ENCODE results near the gene AMPD3.

Gene AMPD3

GRCh38 chr11:10504490-10504889 lies 49.4 kb downstream of the AMPD3 start:
- DNase-seq (ENCODE audit: low spot score) = no peak

DNA sequence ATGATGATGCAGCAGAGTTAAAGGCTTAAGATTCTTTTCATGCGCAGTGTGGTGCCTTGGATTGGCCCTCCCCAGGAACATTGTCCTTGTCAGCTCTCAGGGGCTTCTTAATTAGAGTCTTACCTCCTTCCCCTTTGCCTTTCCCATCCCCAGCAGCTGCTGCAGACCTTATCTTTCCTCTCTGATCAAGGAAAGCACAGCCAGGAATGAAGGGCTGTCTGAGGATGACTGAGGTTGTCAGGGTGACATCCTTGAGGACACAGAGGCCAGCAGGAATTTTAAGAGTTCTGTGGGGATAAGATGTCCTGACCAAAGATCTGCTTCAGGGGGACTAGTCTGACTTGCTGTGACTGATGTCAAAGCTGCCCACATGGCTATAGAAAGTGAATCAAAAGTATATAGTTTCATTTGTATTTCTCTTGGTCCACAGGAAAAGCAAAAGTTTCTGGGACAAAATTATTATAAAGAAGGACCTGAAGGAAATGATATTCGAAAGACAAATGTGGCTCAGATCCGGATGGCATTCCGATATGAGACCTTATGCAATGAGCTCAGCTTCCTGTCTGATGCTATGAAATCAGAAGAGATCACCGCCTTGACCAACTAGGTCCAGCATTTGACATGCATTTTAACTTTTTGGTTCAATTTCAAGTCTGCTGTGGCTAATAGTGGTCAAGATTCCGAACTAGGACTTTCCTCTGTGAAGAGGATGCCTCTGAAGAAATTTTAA lies 50.4 kb downstream of the AMPD3 start:
- no peak for DNase-seq (ENCODE audit: low spot score)

DNA sequence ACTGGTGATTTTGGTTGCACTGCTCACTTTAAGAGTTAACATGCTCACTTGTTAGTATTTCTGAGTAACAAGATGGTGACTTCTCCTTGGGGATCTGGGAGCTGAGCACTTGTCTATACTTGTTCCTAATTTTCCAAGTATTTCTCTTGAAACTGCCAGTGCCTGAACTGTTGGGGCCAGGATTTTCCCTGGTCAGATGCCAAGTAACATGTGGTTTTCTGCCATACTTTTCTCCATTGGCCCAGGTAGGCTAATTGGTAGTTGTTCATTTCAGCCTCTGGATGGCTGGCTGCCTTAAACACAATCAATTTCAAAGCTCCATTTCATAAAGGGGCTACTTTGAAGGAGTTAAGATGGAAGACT lies 50.9 kb downstream of the AMPD3 start:
- DNase-seq (ENCODE audit: low spot score) = no peak

GRCh38 chr11:10511181-10511621 lies 56.1 kb downstream of the AMPD3 start:
- DNase-seq (ENCODE audit: low spot score) = no peak

DNA sequence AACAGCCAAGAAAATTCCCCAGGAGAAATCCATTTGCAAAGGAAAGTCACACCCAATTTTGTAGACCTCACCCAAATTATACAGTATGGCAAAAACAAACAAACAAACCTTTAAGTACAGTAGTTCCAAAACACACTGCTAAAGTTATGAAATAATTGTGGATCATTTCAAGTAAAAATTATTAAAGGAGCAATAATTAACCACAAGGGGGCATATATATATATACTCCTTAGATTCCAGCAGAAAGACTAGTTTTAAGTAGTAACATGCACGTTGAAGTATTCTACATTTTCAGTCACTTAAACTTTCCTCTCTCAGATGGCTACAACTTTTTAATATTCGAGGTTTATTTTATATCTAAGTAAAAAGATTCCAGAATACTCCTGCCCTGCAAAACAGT lies 59.1 kb downstream of the AMPD3 start:
- DNase-seq (ENCODE audit: low spot score) = peak; percentile 23

DNA sequence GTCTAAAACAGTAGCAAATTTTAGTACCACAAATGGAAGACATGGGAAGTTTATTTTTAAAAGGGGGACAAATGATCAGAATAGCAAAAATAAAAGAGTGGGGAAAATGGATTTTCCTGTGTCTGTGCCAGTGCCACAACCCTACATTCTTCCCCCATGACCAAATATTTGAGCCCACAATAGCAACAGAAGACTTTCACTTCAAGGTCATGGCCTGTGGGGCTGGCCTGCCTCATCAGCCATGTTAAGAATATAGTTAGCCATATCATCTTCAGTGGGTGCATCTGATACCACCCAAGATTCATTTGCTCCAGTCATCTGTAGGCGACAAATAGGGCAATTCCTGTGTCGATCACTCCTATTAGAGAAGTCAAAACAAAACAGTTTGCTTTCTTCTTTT lies 59.6 kb downstream of the AMPD3 start:
- no peak for DNase-seq (ENCODE audit: low spot score)

DNA sequence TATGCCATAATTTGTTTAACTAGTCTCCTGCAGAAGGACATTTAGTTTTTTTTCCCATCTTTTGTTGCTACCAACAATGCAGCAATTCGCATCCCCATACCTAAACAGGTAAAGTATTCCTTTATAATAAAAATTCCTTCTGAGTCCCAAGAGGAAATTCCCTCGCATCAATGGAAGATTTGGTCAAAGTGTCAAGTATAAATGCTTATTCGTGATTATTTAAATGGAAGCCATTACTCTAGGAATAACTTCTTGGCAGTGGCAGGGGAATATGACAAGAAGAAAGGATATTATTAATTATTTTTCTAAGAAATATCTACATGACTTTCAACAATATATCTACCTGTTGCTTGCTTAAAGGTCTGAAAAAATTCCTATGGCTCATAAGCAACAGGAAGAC lies 60.4 kb downstream of the AMPD3 start:
- no peak for DNase-seq (ENCODE audit: low spot score)

- DNase-seq (ENCODE audit: low spot score) = no peak
Observed at GRCh38 chr11:10518123-10518522, 63.1 kb downstream of the AMPD3 start.

- no peak for DNase-seq (ENCODE audit: low spot score)
Observed at GRCh38 chr11:10518891-10519290, 63.8 kb downstream of the AMPD3 start.

- DNase-seq (ENCODE audit: low spot score) = no peak
Observed at GRCh38 chr11:10519630-10520029, 64.6 kb downstream of the AMPD3 start.

- DNase-seq (ENCODE audit: low spot score) = no peak
Observed at GRCh38 chr11:10520562-10520961, 65.5 kb downstream of the AMPD3 start.

GRCh38 chr11:10522276-10522675 lies 67.2 kb downstream of the AMPD3 start:
- no peak for DNase-seq (ENCODE audit: low spot score)

DNA sequence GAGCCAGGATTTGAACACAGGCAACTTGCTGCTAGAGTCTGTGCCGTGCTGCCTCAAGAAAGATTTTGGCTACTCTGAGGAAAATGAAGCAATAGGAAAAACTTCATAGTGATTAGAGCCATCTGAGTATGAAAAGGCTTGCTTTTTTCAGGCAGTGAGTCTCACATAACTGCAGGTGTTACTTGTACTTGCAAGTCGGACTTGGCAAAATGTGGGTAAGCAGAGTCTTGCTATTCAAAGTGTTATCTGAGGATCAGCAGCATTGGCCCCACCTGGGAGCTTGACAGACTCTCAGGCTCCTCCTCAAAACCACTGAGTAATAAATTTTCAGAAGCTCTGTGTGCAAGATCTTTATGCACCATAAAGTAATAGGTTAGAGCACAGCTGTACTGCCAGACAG lies 67.9 kb downstream of the AMPD3 start:
- no peak for DNase-seq (ENCODE audit: low spot score)

- DNase-seq (ENCODE audit: low spot score) = no peak
Observed at GRCh38 chr11:10524471-10524870, 69.4 kb downstream of the AMPD3 start.

DNA sequence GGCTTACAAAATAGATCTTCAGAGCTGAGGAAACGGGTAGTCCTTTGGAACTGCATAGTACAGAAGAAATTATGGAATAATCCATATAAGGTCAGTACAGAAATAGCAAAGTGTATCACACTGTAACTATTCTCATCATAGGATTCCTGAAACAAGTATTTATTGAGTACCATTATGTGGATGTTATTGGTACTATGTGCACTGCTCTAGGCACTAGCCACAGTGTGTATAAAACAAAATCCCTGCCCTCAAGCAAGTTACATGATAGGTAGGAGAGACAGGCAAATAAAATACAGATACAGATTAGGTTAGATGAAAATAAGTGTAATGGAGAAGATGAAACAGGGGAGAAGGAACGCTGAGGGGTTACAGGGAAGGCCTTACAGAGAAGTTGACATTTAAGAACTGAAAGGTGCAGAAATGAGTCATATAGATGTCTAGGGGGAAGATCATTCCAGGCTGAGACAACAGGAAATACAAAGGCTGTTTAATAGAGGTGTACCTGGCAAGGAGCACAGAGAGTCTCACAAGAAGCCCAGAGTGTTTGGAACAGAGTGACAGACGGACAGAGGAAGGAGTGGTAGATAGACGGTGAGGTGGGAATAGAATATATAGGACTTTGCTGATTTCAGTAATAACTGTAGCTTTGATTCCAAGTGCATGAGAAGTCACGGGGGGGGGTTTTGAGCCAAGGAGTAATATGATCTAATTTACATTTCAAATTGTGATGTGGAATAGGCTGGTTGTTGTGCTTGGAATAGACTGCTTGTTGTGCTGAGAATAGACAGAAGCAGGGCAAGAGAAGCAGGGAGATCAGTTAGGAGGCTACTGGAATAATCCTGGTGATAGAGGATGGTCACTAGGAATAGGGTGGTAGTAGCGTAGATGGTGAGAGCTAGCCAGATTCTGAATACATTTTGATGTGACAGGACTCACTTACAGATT lies 72.2 kb downstream of the AMPD3 start:
- no peak for DNase-seq (ENCODE audit: low spot score)

DNA sequence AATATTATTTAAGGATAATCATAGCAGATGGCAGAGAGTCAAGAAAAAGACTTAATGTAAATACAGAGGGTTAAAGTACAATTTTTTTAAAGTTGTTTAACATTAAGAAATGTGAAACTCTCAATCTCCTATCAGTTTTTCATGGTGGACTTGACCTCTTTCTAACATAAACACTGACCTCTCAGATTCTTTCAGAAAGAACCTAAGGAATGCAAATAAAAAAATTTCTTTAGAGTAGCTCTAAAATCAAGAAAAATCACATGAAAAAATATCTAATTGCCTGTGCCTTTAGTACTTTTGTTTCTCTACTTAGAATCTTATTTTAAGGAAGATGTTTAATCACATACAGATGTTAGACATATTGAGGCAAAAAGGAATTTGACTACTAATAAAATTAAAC lies 73.1 kb downstream of the AMPD3 start:
- no peak for DNase-seq (ENCODE audit: low spot score)

DNA sequence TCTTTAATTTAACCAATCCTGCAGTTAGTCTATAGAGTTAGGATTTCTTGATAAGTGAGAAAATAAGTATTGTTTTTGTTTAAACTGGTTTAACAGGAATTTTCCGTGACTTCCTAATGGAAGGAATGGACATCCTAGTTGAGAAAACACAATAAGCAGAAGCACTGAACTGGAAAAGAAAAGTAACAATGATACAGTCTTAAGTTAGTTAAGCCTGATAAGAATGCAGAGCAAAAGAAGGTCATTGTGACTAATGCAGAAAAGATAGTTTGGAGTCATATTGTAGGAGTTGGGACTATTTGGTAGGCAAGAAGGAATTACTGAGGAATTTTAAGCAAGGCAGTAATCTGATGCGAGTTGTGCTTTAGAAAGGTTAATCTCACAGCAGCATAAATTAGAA lies 74.2 kb downstream of the AMPD3 start:
- DNase-seq (ENCODE audit: low spot score) = no peak

DNA sequence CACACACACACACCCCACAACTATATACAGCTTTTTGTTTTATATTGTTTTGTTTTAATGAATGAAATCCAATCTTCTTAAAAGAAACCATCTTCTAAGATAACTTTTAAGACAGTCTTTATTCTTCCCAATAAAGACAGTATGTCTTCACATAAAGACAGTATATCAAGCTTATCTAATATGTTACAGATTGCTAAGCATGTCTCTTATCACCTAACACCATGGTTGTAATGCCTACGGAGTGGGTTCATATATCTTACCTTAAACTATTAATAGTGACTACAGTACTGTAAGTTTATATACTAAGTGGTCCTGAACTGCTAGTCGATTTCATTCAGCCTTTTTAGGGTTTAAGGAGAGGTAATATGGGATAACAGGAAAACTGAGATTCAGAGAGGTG lies 77.5 kb downstream of the AMPD3 start:
- DNase-seq (ENCODE audit: low spot score) = no peak

- no peak for DNase-seq (ENCODE audit: low spot score)
Observed at GRCh38 chr11:10533323-10533722, 78.3 kb downstream of the AMPD3 start.

DNA sequence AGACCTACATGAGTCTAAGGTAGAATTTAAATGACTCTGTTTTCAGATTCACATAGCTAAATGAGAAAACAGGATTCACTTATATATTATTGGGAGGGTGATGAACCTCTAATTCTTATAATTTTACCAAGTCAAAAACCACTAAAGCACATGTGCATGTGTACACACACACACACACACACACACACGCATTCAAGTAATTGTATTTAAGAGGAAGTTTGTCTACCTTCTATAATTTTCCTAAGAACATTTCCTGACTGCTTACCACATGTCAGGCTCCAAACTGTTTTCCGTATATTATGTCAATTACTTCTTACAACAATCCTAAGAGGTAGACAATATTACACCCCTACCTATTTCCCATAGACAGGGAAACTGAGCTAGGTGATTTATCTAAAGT lies 79.3 kb downstream of the AMPD3 start:
- DNase-seq (ENCODE audit: low spot score) = no peak

GRCh38 chr11:10537600-10537999 lies 82.5 kb downstream of the AMPD3 start:
- no peak for DNase-seq (ENCODE audit: low spot score)

- DNase-seq (ENCODE audit: low spot score) = no peak
Observed at GRCh38 chr11:10538924-10539323, 83.9 kb downstream of the AMPD3 start.

DNA sequence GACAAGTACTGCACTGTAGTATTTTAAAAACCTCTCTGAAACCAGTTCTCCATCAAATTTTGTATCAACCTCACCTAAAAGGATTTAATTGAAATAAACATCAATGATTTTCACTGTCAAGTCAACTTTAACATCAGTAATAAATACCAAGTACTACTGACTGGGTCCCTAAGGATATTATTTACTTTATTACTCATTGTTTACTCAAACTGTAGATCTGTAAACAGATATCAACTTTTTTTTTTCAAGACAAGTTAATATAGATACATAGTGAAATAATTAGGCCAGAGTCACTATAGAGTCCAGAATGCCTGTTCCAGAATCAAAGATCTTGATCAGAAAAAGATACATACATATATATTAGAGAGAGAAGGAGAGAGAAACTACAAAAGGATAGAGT lies 84.3 kb downstream of the AMPD3 start:
- no peak for DNase-seq (ENCODE audit: low spot score)

DNA sequence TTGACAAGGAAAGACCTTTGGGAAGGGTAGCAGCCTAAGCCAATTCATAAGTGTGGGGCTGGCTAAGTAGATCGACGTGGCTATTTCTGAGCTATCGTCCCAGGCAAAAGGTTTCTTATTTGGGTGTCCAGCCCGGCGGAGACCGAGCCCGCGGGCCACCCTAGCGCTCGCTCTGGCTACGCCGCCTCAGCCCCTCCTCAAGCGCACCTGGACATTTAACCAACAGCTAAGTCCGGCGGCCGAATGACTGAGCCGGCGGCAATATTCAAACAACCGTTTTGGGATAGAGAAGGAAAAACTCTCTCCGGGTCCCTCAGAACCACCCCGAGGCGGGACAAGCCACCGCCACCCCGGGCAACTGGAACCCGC lies 85.5 kb downstream of the AMPD3 start:
- peak; percentile 37 for DNase-seq (ENCODE audit: low spot score)
